GM23248 (cell line): ENCODE results near the gene FKBP5. TPM values are rescaled to one million over a fixed set of nuclear protein-coding genes. Genes with fewer than 3 reads are reported as not detected.
"Not testable (repeated sequence)": the region's sequence is repeated elsewhere in the genome, so short reads cannot be mapped to it uniquely, and the experiment has no call there.

Experiments used
- DNase-seq: peaks from one replicate; pipeline ENCODE4 v3.0.0-alpha.2; 2015
- H2AFZ ChIP-seq: fragments of 200-600 bp; sonication (generic); 2 replicates; pipeline ENCODE4 v1.6.1; 2016; ENCODE audit warnings: antibody characterized with exemption
- H3F3A ChIP-seq: fragments of 200-600 bp; sonication (generic); 2 replicates; pipeline ENCODE4 v1.6.1; 2016; ENCODE audit warnings: mild to moderate bottlenecking, antibody characterized with exemption, mixed run types; ENCODE audit not compliant: insufficient read depth
- H3K27ac ChIP-seq: fragments of 200-600 bp; sonication (generic); 2 replicates; pipeline ENCODE4 v1.5.1; 2016; ENCODE audit warnings: mild to moderate bottlenecking
- H3K27me3 ChIP-seq: fragments of 200-600 bp; sonication (generic); replicated peaks from 2 replicates; pipeline ENCODE4 v1.6.1; 2016; ENCODE audit warnings: mild to moderate bottlenecking; ENCODE audit not compliant: insufficient read depth
- H3K36me3 ChIP-seq: fragments of 200-600 bp; sonication (generic); 2 replicates; pipeline ENCODE4 v1.6.1; 2016; ENCODE audit warnings: low read depth, mild to moderate bottlenecking
- H3K4me1 ChIP-seq: fragments of 200-600 bp; sonication (generic); 2 replicates; pipeline ENCODE4 v1.6.1; 2016; ENCODE audit warnings: mild to moderate bottlenecking; ENCODE audit not compliant: insufficient read depth
- H3K4me2 ChIP-seq: fragments of 200-600 bp; sonication (generic); one replicate; pipeline ENCODE4 v1.6.1; 2016; ENCODE audit warnings: mild to moderate bottlenecking; ENCODE audit not compliant: unreplicated experiment
- H3K4me3 ChIP-seq: fragments of 200-600 bp; sonication (generic); 2 replicates; pipeline ENCODE4 v1.5.1; 2016; ENCODE audit warnings: mild to moderate bottlenecking
- H3K79me2 ChIP-seq: fragments of 200-600 bp; sonication (generic); 2 replicates; pipeline ENCODE4 v1.6.1; 2016; ENCODE audit warnings: mild to moderate bottlenecking; ENCODE audit not compliant: insufficient read depth
- H3K9ac ChIP-seq: fragments of 200-600 bp; sonication (generic); 2 replicates; pipeline ENCODE4 v1.6.1; 2016; ENCODE audit warnings: mild to moderate bottlenecking
- H3K9me2 ChIP-seq: fragments of 200-600 bp; sonication (generic); 2 replicates; pipeline ENCODE4 v1.6.1; 2016; ENCODE audit warnings: mixed run types, mild to moderate bottlenecking, moderate library complexity; ENCODE audit not compliant: insufficient read depth
- H3K9me3 ChIP-seq: fragments of 200-600 bp; sonication (generic); one replicate; pipeline ENCODE4 v1.6.1; 2017; ENCODE audit warnings: low read depth
- H4K20me1 ChIP-seq: fragments of 200-600 bp; sonication (generic); 2 replicates; pipeline ENCODE4 v1.6.0; 2016; ENCODE audit not compliant: insufficient read depth
- EZH2 ChIP-seq: fragments of 200-600 bp; sonication (generic); IDR thresholded peaks from 2 replicates; pipeline ENCODE4 v1.6.1; 2018; ENCODE audit warnings: antibody characterized with exemption, mild to moderate bottlenecking; ENCODE audit not compliant: insufficient read depth, poor library complexity, severe bottlenecking
- EZH2phosphoT487 ChIP-seq: fragments of 200-600 bp; sonication (generic); IDR thresholded peaks from 2 replicates; pipeline ENCODE4 v1.6.1; 2018; ENCODE audit warnings: antibody characterized with exemption, moderate library complexity, mild to moderate bottlenecking, low read depth; ENCODE audit not compliant: insufficient read depth
- WGBS, 2 experiments: methylation state at CpG; one replicate each; pipeline ENCODE4 v1.1.6; 2015 to 2017; ENCODE audit warnings: low lambda C conversion rate in 2 of 2, low coverage in 1 of 2; ENCODE audit errors: missing lambda C conversion rate in 2 of 2; 5-methylcytosine and 5-hydroxymethylcytosine counted together
- in situ Hi-C: fragments of 300-500 bp; cut with MboI; formaldehyde crosslinking; loops from 2 replicates; pipeline ENCODE4 v1.15.0; 2020
- polyA plus RNA-seq: library from polyadenylated mRNA; unstranded; fragments of >200 nt; fragmentation: Nextera tagmentation; extraction: Ambion mirVana; gene quantifications from 2 replicates; pipeline ENCODE4 v1.2.1, GENCODE V29; 2016
- total RNA-seq: library from RNA; depleted of rRNA; stranded (reverse); fragments of >200 nt; shearing (Covaris generic); gene quantifications from 2 replicates; pipeline ENCODE4 v1.2.3, GENCODE V29; 2014

FKBP5 gene
- total and polyA plus RNA-seq, 2 experiments from 2014 or later: 3.6 to 6.3 TPM

DNA sequence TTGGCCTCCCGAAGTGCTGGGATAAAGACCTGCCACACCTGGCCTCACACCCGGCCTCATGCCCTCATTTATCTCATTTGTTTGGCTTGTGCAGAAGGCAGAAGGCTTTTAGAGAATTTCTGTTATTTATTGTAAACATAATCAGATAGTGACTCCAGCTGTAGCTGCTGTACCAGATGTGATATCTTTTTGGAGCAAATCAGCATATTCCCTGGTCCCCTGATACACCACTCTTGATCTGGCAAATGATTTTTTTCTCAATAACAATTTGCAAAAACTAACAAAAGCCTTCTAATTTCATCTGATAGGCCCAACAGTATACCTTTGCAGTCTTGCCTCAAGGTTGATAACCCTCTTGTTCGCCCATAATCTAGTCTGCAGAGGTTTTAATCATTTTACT lies 149.5 kb downstream of the FKBP5 start:
- 47 to 48% methylated on average over 3 of the region's 3 CpGs for WGBS, 2 experiments
- Histone ChIP-seq H3K4me1 (no peaks in the 10 kb centered on the region), H3K79me2 (no peaks in the 10 kb centered on the region), H3K9ac (no peak overlapping the region), H3K27ac (no peak overlapping the region), H3F3A (no peaks in the 10 kb centered on the region), H3K9me2 (no peaks in the 10 kb centered on the region), H4K20me1 (no peaks in the 10 kb centered on the region), H3K36me3 (no peaks in the 10 kb centered on the region), H2AFZ (no peak overlapping the region), H3K4me2 (no peak overlapping the region), H3K4me3 (no peak overlapping the region), H3K27me3 (peaks cover 8% of the 10 kb centered on the region), H3K9me3 (no peaks in the 10 kb centered on the region)
- DNase-seq: no peak
- no peak for TF ChIP-seq EZH2phosphoT487
- no peak for TF ChIP-seq EZH2
- in situ Hi-C loops: no loop called here

DNA sequence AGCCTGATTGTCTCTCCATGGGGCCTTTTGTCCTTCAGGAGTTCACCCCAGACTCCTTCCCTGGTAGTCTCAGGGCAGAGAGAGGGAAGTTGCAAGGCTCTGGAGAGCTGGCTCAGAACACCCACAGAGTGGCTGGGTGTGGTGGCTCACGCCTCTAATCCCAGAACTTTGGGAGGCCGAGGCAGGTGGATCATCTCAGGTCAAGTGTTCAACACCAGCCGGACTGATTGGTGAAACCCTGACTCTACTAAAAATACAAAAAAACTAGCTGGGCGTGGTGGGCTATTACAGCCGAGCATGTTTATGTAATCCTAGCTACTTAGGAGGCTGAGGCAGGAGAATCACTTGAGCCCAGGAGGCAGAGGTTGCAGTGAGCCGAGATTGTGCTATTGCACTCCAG lies 152.9 kb downstream of the FKBP5 start:
- H3K9me2 ChIP-seq, H3K36me3 ChIP-seq, in situ Hi-C loops, H3K4me1 ChIP-seq, H3K27ac ChIP-seq, H3K27me3 ChIP-seq, H3K79me2 ChIP-seq, H3K9me3 ChIP-seq, DNase-seq, H3K4me3 ChIP-seq, H3K4me2 ChIP-seq, H3F3A ChIP-seq, H2AFZ ChIP-seq, H4K20me1 ChIP-seq, H3K9ac ChIP-seq: not testable (repeated sequence)
- WGBS, 2 experiments: 58 to 71% methylated on average over 6 of the region's 6 CpGs

DNA sequence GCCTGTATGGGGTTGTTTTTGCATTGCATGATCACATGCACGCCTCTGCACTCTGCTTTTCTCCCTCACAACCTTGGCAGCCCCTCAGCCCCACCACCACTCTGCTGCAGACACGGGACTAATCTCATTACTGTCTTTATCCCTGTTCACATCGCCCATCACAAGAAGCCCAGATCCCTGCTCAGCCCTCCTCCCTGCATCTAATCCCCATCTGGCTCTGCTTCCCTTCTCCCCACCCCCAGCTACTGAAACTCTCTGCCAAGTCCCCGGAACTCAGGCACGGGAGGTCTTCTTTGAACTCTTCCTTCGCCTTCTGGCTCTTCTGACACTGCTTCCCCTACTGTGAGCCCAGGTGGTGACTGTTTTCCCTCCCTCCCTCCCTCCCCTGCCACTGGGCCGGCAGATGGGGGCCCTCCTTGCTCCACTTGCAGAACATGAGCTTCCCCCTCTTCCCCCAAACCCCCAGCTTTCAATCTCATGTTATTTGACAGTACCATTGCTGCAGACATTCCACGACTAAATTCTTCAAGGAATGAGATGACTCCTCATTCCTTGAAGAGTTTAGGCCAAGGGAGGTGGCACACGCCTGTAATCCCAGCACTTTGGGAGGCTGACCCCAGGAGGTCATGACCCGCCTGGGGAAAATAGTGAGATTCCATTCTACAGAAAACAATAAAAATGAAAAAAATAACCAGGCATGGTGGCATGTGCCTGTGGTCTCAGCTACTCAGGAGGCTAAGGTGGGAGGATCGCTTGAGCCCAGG lies 154.1 kb downstream of the FKBP5 start:
- Histone ChIP-seq H2AFZ (no peak overlapping the region), H3F3A (no peaks in the 10 kb centered on the region), H3K9ac (no peak overlapping the region), H3K79me2 (no peaks in the 10 kb centered on the region), H4K20me1 (no peaks in the 10 kb centered on the region), H3K9me2 (no peaks in the 10 kb centered on the region), H3K4me3 (no peak overlapping the region), H3K36me3 (no peaks in the 10 kb centered on the region), H3K4me1 (no peaks in the 10 kb centered on the region), H3K27me3 (peaks cover 3% of the 10 kb centered on the region; the same call in 1 of the 2 replicates), H3K27ac (no peak overlapping the region), H3K9me3 (no peaks in the 10 kb centered on the region), H3K4me2 (no peak overlapping the region)
- WGBS, 2 experiments: 30 to 31% methylated on average over 10 to 11 of the region's 11 CpGs
- TF ChIP-seq EZH2: no peak
- no peak for TF ChIP-seq EZH2phosphoT487
- in situ Hi-C loops: no loop called here
- DNase-seq: no peak

DNA sequence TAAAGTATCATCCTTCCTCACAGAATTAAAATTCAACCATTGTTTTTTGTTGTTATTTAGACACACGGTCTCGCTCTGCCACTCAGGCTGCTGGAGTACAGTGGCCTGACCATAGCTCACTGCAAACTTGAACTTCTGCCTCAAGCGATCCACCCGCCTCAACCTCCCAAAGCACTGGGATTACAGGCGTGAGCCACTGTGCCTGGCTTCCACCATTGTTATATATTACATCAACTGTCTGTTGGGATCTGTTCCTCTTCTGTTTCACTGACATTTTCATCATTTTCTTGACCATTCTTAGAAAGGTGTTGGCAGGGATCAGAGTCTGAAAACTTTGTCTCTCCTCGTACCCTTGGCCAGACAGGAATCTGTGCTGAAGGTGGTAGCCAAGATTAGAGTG lies 154.7 kb downstream of the FKBP5 start:
- WGBS, 2 experiments: 63 to 64% methylated on average over 6 of the region's 6 CpGs
- Histone ChIP-seq H3K79me2 (no peaks in the 10 kb centered on the region), H3K27me3 (peaks cover 3% of the 10 kb centered on the region; the same call in 1 of the 2 replicates), H3K36me3 (no peaks in the 10 kb centered on the region), H3K4me3 (no peak overlapping the region), H3K27ac (no peak overlapping the region), H3K4me2 (no peak overlapping the region), H3K9ac (no peak overlapping the region), H3K9me3 (no peaks in the 10 kb centered on the region), H3F3A (no peaks in the 10 kb centered on the region), H3K9me2 (no peaks in the 10 kb centered on the region), H4K20me1 (no peaks in the 10 kb centered on the region), H2AFZ (no peak overlapping the region), H3K4me1 (no peaks in the 10 kb centered on the region)
- no peak for DNase-seq
- in situ Hi-C loops: no loop called here
- TF ChIP-seq EZH2phosphoT487 (no peak), EZH2 (no peak)

DNA sequence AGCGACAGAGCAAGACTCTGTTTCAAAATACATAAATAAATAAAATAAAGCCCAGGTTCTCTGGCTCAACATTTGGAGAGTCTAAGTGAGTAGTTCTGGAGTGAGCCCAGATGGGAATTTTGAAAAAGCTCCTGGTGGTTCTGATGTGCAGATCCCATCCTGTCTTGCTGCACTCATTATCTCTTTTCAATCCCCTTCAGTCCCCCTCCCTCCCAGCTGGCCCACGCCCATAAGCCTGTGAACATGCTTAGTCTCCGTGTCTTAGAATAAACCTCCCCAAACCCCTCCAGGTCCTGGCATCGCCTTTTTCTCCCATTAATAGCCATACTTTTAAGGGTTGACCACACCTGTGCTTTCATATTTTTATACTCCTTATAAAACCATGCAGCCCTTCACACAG lies 156.6 kb downstream of the FKBP5 start:
- Histone ChIP-seq H2AFZ (no peak overlapping the region), H3K36me3 (no peaks in the 10 kb centered on the region), H3K4me1 (no peaks in the 10 kb centered on the region), H3K27ac (no peak overlapping the region), H3K79me2 (no peaks in the 10 kb centered on the region), H3K9ac (no peak overlapping the region), H3K4me2 (no peak overlapping the region), H3K9me2 (no peaks in the 10 kb centered on the region), H3K9me3 (no peaks in the 10 kb centered on the region), H3K4me3 (no peak overlapping the region), H3K27me3 (no peaks in the 10 kb centered on the region; the same call in 1 of the 2 replicates), H3F3A (no peaks in the 10 kb centered on the region), H4K20me1 (no peaks in the 10 kb centered on the region)
- WGBS, 2 experiments: 57% methylated on average over 4 of the region's 4 CpGs
- TF ChIP-seq EZH2: no peak
- no peak for TF ChIP-seq EZH2phosphoT487
- DNase-seq: no peak
- in situ Hi-C loops: no loop called here
